ENCODE measurements around the gene WDR11. TPM values are rescaled to one million over a fixed set of nuclear protein-coding genes. Genes with fewer than 3 reads are reported as not detected.

The WDR11 gene
- total and polyA plus RNA-seq, 9 of the 15 experiments (the other 6 are each of a cell fraction or from before 2014, with no cell fraction given) = 12.4 to 50.7 (median 23.6) TPM

GRCh38 chr10:120833222-120833928 is 17.8 kb upstream of the WDR11 start:
- Histone ChIP-seq H3K9me3 (replicated peaks; ENCODE audit: control insufficient read depth, insufficient read depth, low read depth, low read length) (no peaks in the 10 kb centered on the region), H3K27me3 (ENCODE audit: control insufficient read depth in 2 of 2, insufficient read depth in 2 of 2, low read length in 2 of 2) (peaks cover 2 to 4% of the 10 kb centered on the region in 2 experiments; a peak in 2 of 5 replicates), H3K4me1 (replicated peaks in 1 of 2; ENCODE audit: control insufficient read depth in 2 of 2, insufficient read depth in 2 of 2, low read length in 2 of 2) (no peaks in the 10 kb centered on the region), H4K20me1 (replicated peaks; ENCODE audit: control insufficient read depth, insufficient read depth, low read length) (no peaks in the 10 kb centered on the region), H2AFZ (ENCODE audit: low read depth, low read length) (no peak overlapping the region), H3K9ac (ENCODE audit: insufficient read depth in 1 of 2, low read depth in 2 of 2, low read length in 2 of 2) (no peak overlapping the region), H3K4me3 (no peak overlapping the region), H3K4me2 (ENCODE audit: insufficient read depth, low read length) (no peak overlapping the region), H3K9me1 (ENCODE audit: control insufficient read depth, insufficient read depth, low read length) (no peaks in the 10 kb centered on the region), H3K36me3 (ENCODE audit: control insufficient read depth, insufficient read depth, low read length) (no peaks in the 10 kb centered on the region), H3K79me2 (ENCODE audit: control insufficient read depth, insufficient read depth, low read length) (no peaks in the 10 kb centered on the region), H3K27ac (ENCODE audit: extremely low read depth, low read depth, low read length) (no peak overlapping the region)
- TF ChIP-seq ARNT (IDR thresholded peaks at IDR 0.05) (no peak), DNMT1 (IDR thresholded peaks at IDR 0.05) (no peak), IRF9 (tag; IDR thresholded peaks at IDR 0.05) (no peak), KLF6 (CRISPR knock-in tag; IDR thresholded peaks at IDR 0.05; ENCODE audit: borderline replicate concordance) (no peak), KAT7 (CRISPR knock-in tag; IDR thresholded peaks at IDR 0.05; ENCODE audit: borderline replicate concordance) (no peak), POLR2B (IDR thresholded peaks at IDR 0.05; ENCODE audit: low read depth, partially characterized antibody) (no peak), KAT8 (IDR thresholded peaks at IDR 0.05; ENCODE audit: low read depth) (no peak), ZKSCAN8 (CRISPR knock-in tag; IDR thresholded peaks at IDR 0.05) (no peak), RCOR1 (IDR thresholded peaks at IDR 0.05; ENCODE audit: borderline replicate concordance in 1 of 2, low read depth in 2 of 2, low read length in 2 of 2) (no peak), ATF7 (IDR thresholded peaks at IDR 0.05) (no peak), ELF4 (CRISPR knock-in tag; IDR thresholded peaks at IDR 0.05) (no peak)
- no peak for FAIRE-seq
- intact Hi-C loops (cut with micrococcal nuclease) (no loop called here), in situ Hi-C loops (cut with MboI) (no loop called here)
- ChIA-PET CTCF (ENCODE audit: low intra/inter-chr PET ratio) (no interaction called here), POLR2A (no interaction called here)
- WGBS (ENCODE audit: insufficient coverage, low coverage, missing lambda C conversion rate) = 6% methylated on average over 6 of the region's 6 CpGs
- BruUV-seq (replicated peaks) = no TSS peak
- ATAC-seq = no peak
- DNase-seq (ENCODE audit: extremely low read depth in 1 of 4, low spot score in 3 of 4) = no peak

Data from K562 (cell line).